A549 (cell line): ENCODE data around the gene APH1B.
"Not testable (repeated sequence)": the region's sequence is repeated elsewhere in the genome, so short reads cannot be mapped to it uniquely, and the experiment has no call there.

Source experiments
- JUN ChIP-seq, 2 experiments: fragments of >200 bp; sonication (Bioruptor Twin); formaldehyde crosslinking; IDR thresholded peaks; 2 replicates in 1 of 2; 3 replicates in 1 of 2; pipeline ENCODE4 v1.6.1; 2016 to 2017
- RAD21 ChIP-seq, 2 experiments: fragments of >200 bp in 1 of 2; sonication (Bioruptor Twin) in 1 of 2; formaldehyde crosslinking in 1 of 2; IDR thresholded peaks in 1 of 2; conservative IDR thresholded peaks in 1 of 2; 2 replicates in 1 of 2; 3 replicates in 1 of 2; pipeline ENCODE4 v1.6.1; 2012 to 2018; ENCODE audit warnings: inconsistent platforms in 1 of 2
- TF ChIP-seq, protein P1 (sequence below): fragments of >200 bp; sonication (Bioruptor Twin); formaldehyde crosslinking; IDR thresholded peaks from 3 replicates; pipeline ENCODE4 v1.5.1; 2016

- TF ChIP-seq JUN (IDR thresholded peaks at IDR 0.05); RAD21 (conservative IDR thresholded peaks at IDR 0.05 in 1 of 2, IDR thresholded peaks at IDR 0.05 in 1 of 2): not testable (repeated sequence)
- TF ChIP-seq, protein P1, sequence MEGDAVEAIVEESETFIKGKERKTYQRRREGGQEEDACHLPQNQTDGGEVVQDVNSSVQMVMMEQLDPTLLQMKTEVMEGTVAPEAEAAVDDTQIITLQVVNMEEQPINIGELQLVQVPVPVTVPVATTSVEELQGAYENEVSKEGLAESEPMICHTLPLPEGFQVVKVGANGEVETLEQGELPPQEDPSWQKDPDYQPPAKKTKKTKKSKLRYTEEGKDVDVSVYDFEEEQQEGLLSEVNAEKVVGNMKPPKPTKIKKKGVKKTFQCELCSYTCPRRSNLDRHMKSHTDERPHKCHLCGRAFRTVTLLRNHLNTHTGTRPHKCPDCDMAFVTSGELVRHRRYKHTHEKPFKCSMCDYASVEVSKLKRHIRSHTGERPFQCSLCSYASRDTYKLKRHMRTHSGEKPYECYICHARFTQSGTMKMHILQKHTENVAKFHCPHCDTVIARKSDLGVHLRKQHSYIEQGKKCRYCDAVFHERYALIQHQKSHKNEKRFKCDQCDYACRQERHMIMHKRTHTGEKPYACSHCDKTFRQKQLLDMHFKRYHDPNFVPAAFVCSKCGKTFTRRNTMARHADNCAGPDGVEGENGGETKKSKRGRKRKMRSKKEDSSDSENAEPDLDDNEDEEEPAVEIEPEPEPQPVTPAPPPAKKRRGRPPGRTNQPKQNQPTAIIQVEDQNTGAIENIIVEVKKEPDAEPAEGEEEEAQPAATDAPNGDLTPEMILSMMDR, result not testable (repeated sequence)
Observed at GRCh38 chr15:63342996-63343562, 65.7 kb downstream of the APH1B start.
